ENCODE results near the gene MED10.
"Not testable (repeated sequence)": the region's sequence is repeated elsewhere in the genome, so short reads cannot be mapped to it uniquely, and the experiment has no call there.

Gene MED10

GRCh38 chr5:6372251-6373080, 5.9 kb downstream of the MED10 start:
- no peak for DNase-seq (ENCODE audit: low spot score)

- no peak for DNase-seq (ENCODE audit: low spot score)
Measured at GRCh38 chr5:6371079-6371810, 7.1 kb downstream of the MED10 start.

GRCh38 chr5:6370580-6370979, 7.8 kb downstream of the MED10 start:
- DNase-seq (ENCODE audit: low spot score): no peak

GRCh38 chr5:6365977-6366590, 12.3 kb downstream of the MED10 start:
- DNase-seq (ENCODE audit: low spot score): no peak

- DNase-seq (ENCODE audit: low spot score): peak; percentile 65
Measured at GRCh38 chr5:6365142-6365976, 13.0 kb downstream of the MED10 start.

- DNase-seq (ENCODE audit: low spot score): not testable (repeated sequence)
Measured at GRCh38 chr5:6363454-6364011, 14.8 kb downstream of the MED10 start.

- no peak for DNase-seq (ENCODE audit: low spot score)
Measured at GRCh38 chr5:6362846-6363245, 15.5 kb downstream of the MED10 start.

GRCh38 chr5:6361101-6361500, 17.2 kb downstream of the MED10 start:
- no peak for DNase-seq (ENCODE audit: low spot score)

- no peak for DNase-seq (ENCODE audit: low spot score)
Measured at GRCh38 chr5:6360323-6361072, 17.8 kb downstream of the MED10 start.

- no peak for DNase-seq (ENCODE audit: low spot score)
Measured at GRCh38 chr5:6359555-6360322, 18.6 kb downstream of the MED10 start.

GRCh38 chr5:6358434-6358820, 19.9 kb downstream of the MED10 start:
- no peak for DNase-seq (ENCODE audit: low spot score)

GRCh38 chr5:6357817-6358433, 20.4 kb downstream of the MED10 start:
- not testable (repeated sequence) for DNase-seq (ENCODE audit: low spot score)

- DNase-seq (ENCODE audit: low spot score): no peak
Measured at GRCh38 chr5:6356578-6357164, 21.7 kb downstream of the MED10 start.

GRCh38 chr5:6355294-6355693, 23.1 kb downstream of the MED10 start:
- DNase-seq (ENCODE audit: low spot score): no peak

- no peak for DNase-seq (ENCODE audit: low spot score)
Measured at GRCh38 chr5:6354848-6355247, 23.5 kb downstream of the MED10 start.

- DNase-seq (ENCODE audit: low spot score): no peak
Measured at GRCh38 chr5:6353602-6354302, 24.6 kb downstream of the MED10 start.

GRCh38 chr5:6350277-6351090, 27.9 kb downstream of the MED10 start:
- no peak for DNase-seq (ENCODE audit: low spot score)

GRCh38 chr5:6349387-6349786, 29.0 kb downstream of the MED10 start:
- DNase-seq (ENCODE audit: low spot score): no peak

Measured in hepatic stellate cell (primary cell).